Panc1 (cell line): ENCODE measurements around the gene AAK1. TPM values are rescaled to one million over a fixed set of nuclear protein-coding genes. Genes with fewer than 3 reads are reported as not detected.
A peak's percentile ranks its signal among the peaks of the same experiment; 100 is the strongest.

Experiments used
- ATAC-seq: fragments of 200-7000 bp; cut with Tn5 transposase; 2 replicates; pipeline ENCODE4 v1.9.1; 2020; ENCODE audit warnings: mild to moderate bottlenecking, moderate library complexity
- BruUV-seq: library from RNA; stranded (reverse); fragments of 400-500 nt; replicated peaks from 2 replicates; lab custom pipeline; 2021; lab: Mats Ljungman, UMichigan
- CTCF ChIA-PET: fragments of 300-600 bp; sonication (Branson Sonifier 250); formaldehyde crosslinking; loops from one replicate; lab custom pipeline; 2022; ENCODE audit warnings: antibody characterized with exemption; lab: Charles Lee
- POLR2A ChIA-PET: fragments of 300-600 bp; sonication (Branson Sonifier 250); formaldehyde crosslinking; loops from one replicate; lab custom pipeline; 2022; ENCODE audit warnings: antibody characterized with exemption; lab: Charles Lee
- DNase-seq: peaks from one replicate; pipeline ENCODE4 v3.0.0-alpha.2; 2010; ENCODE audit warnings: low read depth, low spot score
- H3K27ac ChIP-seq: 2 replicates; pipeline ENCODE4 v1.5.1; 2011; ENCODE audit warnings: mild to moderate bottlenecking, low read length, inconsistent platforms
- H3K27me3 ChIP-seq: fragments of 200-500 bp; sonication (Bioruptor generic); 2 replicates; pipeline ENCODE4 v1.6.0; 2014; ENCODE audit warnings: low read length, inconsistent platforms; ENCODE audit not compliant: control insufficient read depth, insufficient read depth
- H3K36me3 ChIP-seq: fragments of 200-500 bp; sonication (Bioruptor generic); 2 replicates; pipeline ENCODE4 v1.5.1; 2014; ENCODE audit warnings: inconsistent platforms, mild to moderate bottlenecking, low read length, moderate library complexity; ENCODE audit not compliant: control insufficient read depth, insufficient read depth
- H3K4me1 ChIP-seq: 2 replicates; pipeline ENCODE4 v1.5.1; 2011; ENCODE audit warnings: inconsistent platforms, mild to moderate bottlenecking, low read length, moderate library complexity; ENCODE audit not compliant: control insufficient read depth, insufficient read depth
- H3K4me3 ChIP-seq, 2 experiments: 2 replicates each; pipeline ENCODE4 v1.5.1; 2011 to 2012; ENCODE audit warnings: low read depth in 2 of 2, low read length in 2 of 2, mild to moderate bottlenecking in 2 of 2, inconsistent platforms in 1 of 2, moderate library complexity in 1 of 2
- H3K9me3 ChIP-seq: fragments of 200-500 bp; sonication (Bioruptor generic); 2 replicates; pipeline ENCODE4 v1.5.1; 2014; ENCODE audit warnings: low read depth, mild to moderate bottlenecking, inconsistent platforms, low read length, moderate library complexity; ENCODE audit not compliant: control insufficient read depth, insufficient read depth
- POLR2AphosphoS5 ChIP-seq: IDR thresholded peaks from 2 replicates; pipeline ENCODE4 v1.6.1; 2012; ENCODE audit warnings: mild to moderate bottlenecking, low read depth, low read length, moderate library complexity
- SIN3A ChIP-seq: IDR thresholded peaks from 2 replicates; pipeline ENCODE4 v1.6.1; 2012; ENCODE audit warnings: low read depth, mild to moderate bottlenecking, low read length, moderate library complexity, borderline replicate concordance; ENCODE audit not compliant: insufficient read depth
- TCF7L2 ChIP-seq: IDR thresholded peaks from 2 replicates; pipeline ENCODE4 v1.6.1; 2011; ENCODE audit warnings: mild to moderate bottlenecking, low read depth, low read length, inconsistent platforms
- in situ Hi-C: cut with HindIII; loops from 2 replicates; pipeline ENCODE4 v1.10.0; 2016; ENCODE audit warnings: low sequenced_read_pairs, low pct_unique_long_range_greater_than_20kb
- intact Hi-C: fragments of 100-400 bp; cut with micrococcal nuclease; formaldehyde crosslinking; loops from one replicate; pipeline ENCODE4 v1.10.0; 2022; ENCODE audit not compliant: unreplicated experiment
- total RNA-seq: library from RNA; stranded (reverse); gene quantifications from one replicate; pipeline ENCODE4 v1.2.1, GENCODE V29; 2021; ENCODE audit not compliant: unreplicated experiment
- TF ChIP-seq, protein P1 (sequence below), 2 experiments: IDR thresholded peaks; 2 replicates each; pipeline ENCODE4 v1.6.1; 2011 to 2012; ENCODE audit warnings: low read depth in 2 of 2, control low read depth in 1 of 2, low read length in 1 of 2, mild to moderate bottlenecking in 1 of 2, moderate library complexity in 1 of 2; ENCODE audit not compliant: insufficient read depth in 1 of 2
- TF ChIP-seq, protein P2 (sequence below): fragments of 450-650 bp; IDR thresholded peaks from 2 replicates; pipeline ENCODE4 v1.5.1; 2017; ENCODE audit warnings: mild to moderate bottlenecking

Gene AAK1
- total RNA-seq, 1 experiment from 2014 or later = 123 TPM

DNA sequence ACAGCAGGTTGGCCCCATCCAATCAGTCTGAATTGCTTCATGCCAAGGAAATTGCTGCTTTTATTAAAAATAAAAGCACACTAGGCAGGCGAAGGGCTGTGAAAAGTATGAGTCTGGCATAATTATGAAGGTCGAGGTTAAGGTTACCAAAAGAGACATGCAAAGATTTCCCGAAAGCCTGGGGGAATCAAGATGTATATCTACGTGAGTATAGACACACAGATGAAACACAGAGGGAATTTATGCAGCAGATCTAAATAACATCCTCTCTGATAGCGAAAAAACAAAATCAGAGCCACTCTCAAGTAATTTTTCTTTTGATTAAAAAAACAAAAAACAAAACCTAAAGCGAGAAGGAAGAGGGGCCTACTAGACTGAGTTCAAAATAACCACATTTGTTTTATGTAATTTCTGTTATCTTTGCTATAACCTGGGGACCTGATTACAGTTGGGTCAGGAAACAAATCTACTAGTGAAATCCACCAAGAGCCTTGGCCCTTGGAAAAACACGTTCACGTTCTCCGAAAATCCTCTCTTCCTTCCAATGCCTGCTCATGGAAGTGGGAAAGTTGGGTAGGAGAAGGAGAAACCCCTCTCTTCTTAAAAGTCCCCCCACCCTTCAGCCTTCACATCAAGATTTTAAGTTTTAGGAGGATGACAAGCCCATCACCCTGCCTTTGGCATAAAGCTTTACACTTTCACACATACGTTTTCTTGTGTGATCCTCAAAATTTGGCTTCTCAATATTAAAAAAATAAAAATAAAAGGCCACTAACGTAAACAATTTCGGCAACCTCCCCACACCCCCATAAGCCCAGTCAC lies 1.4 kb downstream of the AAK1 start:
- ChIA-PET CTCF (no interaction called here), POLR2A (no interaction called here)
- no peak for ATAC-seq
- TF ChIP-seq TCF7L2 (no peak), POLR2AphosphoS5 (no peak), SIN3A (no peak)
- TF ChIP-seq, protein P1, sequence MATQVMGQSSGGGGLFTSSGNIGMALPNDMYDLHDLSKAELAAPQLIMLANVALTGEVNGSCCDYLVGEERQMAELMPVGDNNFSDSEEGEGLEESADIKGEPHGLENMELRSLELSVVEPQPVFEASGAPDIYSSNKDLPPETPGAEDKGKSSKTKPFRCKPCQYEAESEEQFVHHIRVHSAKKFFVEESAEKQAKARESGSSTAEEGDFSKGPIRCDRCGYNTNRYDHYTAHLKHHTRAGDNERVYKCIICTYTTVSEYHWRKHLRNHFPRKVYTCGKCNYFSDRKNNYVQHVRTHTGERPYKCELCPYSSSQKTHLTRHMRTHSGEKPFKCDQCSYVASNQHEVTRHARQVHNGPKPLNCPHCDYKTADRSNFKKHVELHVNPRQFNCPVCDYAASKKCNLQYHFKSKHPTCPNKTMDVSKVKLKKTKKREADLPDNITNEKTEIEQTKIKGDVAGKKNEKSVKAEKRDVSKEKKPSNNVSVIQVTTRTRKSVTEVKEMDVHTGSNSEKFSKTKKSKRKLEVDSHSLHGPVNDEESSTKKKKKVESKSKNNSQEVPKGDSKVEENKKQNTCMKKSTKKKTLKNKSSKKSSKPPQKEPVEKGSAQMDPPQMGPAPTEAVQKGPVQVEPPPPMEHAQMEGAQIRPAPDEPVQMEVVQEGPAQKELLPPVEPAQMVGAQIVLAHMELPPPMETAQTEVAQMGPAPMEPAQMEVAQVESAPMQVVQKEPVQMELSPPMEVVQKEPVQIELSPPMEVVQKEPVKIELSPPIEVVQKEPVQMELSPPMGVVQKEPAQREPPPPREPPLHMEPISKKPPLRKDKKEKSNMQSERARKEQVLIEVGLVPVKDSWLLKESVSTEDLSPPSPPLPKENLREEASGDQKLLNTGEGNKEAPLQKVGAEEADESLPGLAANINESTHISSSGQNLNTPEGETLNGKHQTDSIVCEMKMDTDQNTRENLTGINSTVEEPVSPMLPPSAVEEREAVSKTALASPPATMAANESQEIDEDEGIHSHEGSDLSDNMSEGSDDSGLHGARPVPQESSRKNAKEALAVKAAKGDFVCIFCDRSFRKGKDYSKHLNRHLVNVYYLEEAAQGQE (IDR thresholded peaks at IDR 0.05; ENCODE audit: insufficient read depth in 1 of 2, low read depth in 2 of 2, low read length in 1 of 2) = no peak
- TF ChIP-seq, protein P2, sequence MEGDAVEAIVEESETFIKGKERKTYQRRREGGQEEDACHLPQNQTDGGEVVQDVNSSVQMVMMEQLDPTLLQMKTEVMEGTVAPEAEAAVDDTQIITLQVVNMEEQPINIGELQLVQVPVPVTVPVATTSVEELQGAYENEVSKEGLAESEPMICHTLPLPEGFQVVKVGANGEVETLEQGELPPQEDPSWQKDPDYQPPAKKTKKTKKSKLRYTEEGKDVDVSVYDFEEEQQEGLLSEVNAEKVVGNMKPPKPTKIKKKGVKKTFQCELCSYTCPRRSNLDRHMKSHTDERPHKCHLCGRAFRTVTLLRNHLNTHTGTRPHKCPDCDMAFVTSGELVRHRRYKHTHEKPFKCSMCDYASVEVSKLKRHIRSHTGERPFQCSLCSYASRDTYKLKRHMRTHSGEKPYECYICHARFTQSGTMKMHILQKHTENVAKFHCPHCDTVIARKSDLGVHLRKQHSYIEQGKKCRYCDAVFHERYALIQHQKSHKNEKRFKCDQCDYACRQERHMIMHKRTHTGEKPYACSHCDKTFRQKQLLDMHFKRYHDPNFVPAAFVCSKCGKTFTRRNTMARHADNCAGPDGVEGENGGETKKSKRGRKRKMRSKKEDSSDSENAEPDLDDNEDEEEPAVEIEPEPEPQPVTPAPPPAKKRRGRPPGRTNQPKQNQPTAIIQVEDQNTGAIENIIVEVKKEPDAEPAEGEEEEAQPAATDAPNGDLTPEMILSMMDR = no peak
- no peaks in the 10 kb centered on the region for H3K36me3 ChIP-seq
- in situ Hi-C loops = no loop called here
- peak overlapping the region; percentile 91 for H3K27ac ChIP-seq
- no peaks in the 10 kb centered on the region for H3K27me3 ChIP-seq
- no peak for DNase-seq
- H3K9me3 ChIP-seq = no peaks in the 10 kb centered on the region
- H3K4me1 ChIP-seq = peaks cover 57% of the 10 kb centered on the region
- intact Hi-C loops = loop anchor here (10.0 kb wide), 1 partner anchor 73 kb away; no protein-coding TSS in a partner anchor
- TSS peak; percentile 65 for BruUV-seq
- peak overlapping the region; percentile 60 to 79 for H3K4me3 ChIP-seq

DNA sequence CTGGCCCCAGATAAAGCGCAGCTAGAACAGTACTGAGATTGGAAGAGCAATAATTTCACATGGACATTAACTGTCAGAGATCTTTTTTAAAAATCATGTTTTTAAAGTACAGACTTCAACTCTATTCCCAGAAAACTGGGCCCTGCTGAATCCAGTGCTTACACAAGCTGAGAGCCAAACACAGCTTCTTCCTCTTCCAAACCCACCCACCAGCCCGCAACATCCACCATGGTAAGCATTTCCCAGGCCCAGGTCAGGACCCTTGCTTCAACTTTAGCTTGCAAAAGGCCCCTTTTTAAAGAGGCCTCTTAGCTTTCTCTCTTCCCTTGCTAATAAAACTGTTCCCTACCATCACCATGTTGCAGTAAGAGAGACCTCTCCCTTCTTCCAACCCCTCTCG lies 2.1 kb downstream of the AAK1 start:
- no peaks in the 10 kb centered on the region for H3K9me3 ChIP-seq
- peak overlapping the region; percentile 91 for H3K27ac ChIP-seq
- H3K4me1 ChIP-seq = peaks cover 53% of the 10 kb centered on the region
- no peak for ATAC-seq
- peak overlapping the region; percentile 60 to 79 for H3K4me3 ChIP-seq
- ChIA-PET CTCF (no interaction called here), POLR2A (no interaction called here)
- TF ChIP-seq POLR2AphosphoS5 = no peak
- no TSS peak for BruUV-seq
- H3K36me3 ChIP-seq = 0 out of 2 replicates have a peak, but pooled peaks cover under 1% of the 10 kb centered on the region
- no peak for DNase-seq
- no peaks in the 10 kb centered on the region for H3K27me3 ChIP-seq
- in situ Hi-C loops = no loop called here
- intact Hi-C loops = loop anchor here (10.0 kb wide), 1 partner anchor 73 kb away; no protein-coding TSS in a partner anchor

DNA sequence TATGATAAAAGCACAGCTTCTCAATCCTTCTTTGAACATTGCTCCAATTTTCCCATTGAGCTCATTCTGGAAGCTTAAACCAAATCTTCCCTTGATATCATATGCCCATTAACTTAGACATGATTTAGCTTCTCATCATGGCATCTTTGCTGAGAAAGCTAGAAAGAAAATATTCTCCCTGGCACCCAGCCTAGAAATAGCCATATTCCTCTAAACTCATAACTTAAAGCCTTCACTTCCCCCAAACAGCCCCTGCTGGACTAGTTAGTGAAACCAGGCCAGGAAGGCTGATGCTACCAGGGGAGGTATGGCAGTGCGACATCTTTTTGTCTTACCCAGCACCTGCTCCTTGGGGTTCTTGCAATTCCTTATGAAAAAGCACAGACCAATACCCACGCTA lies 4.3 kb downstream of the AAK1 start:
- no peak for DNase-seq
- POLR2A ChIA-PET = interaction anchor here (0.6 kb wide), 1 partner anchor 618 kb away, joined by 8 read pairs; no protein-coding TSS in a partner anchor
- TF ChIP-seq, protein P2 = no peak
- no peak for TF ChIP-seq TCF7L2
- TF ChIP-seq, protein P1 (IDR thresholded peaks at IDR 0.05; ENCODE audit: insufficient read depth in 1 of 2, low read depth in 2 of 2, low read length in 1 of 2) = no peak
- no peak for TF ChIP-seq POLR2AphosphoS5
- TF ChIP-seq SIN3A = no peak
- intact Hi-C loops = loop anchor here (10.0 kb wide), 1 partner anchor 74 kb away; no protein-coding TSS in a partner anchor
- H3K36me3 ChIP-seq = 0 out of 2 replicates have a peak, but pooled peaks cover 5% of the 10 kb centered on the region
- H3K9me3 ChIP-seq = no peaks in the 10 kb centered on the region
- ATAC-seq = no peak
- peaks cover 34% of the 10 kb centered on the region for H3K4me1 ChIP-seq
- no peaks in the 10 kb centered on the region for H3K27me3 ChIP-seq
- CTCF ChIA-PET = interaction anchor here (1.0 kb wide), 1 partner anchor 86 kb away, joined by 3 read pairs; no protein-coding TSS in a partner anchor
- no peak overlapping the region for H3K27ac ChIP-seq
- no peak overlapping the region for H3K4me3 ChIP-seq
- in situ Hi-C loops = no loop called here
- BruUV-seq = no TSS peak
